Caki2 (cell line): ENCODE results near the gene DUSP1. TPM values are rescaled to one million over a fixed set of nuclear protein-coding genes. Genes with fewer than 3 reads are reported as not detected.
"Not testable (repeated sequence)": the region's sequence is repeated elsewhere in the genome, so short reads cannot be mapped to it uniquely, and the experiment has no call there.

Experiments used
- DNase-seq: peaks from one replicate; pipeline ENCODE4 v3.0.0-alpha.2; 2015; ENCODE audit warnings: low read depth
- in situ Hi-C: cut with HindIII; loops from 2 replicates; pipeline ENCODE4 v1.10.0; 2016; ENCODE audit warnings: low sequenced_read_pairs, low pct_unique_long_range_greater_than_20kb, mixed read lengths
- total RNA-seq: library from RNA; depleted of rRNA; stranded (reverse); fragments of >200 nt; shearing (Covaris generic); gene quantifications from 2 replicates; pipeline ENCODE4 v1.2.3, GENCODE V29; 2014; ENCODE audit warnings: low replicate concordance

Gene DUSP1
- total RNA-seq, 1 experiment from 2014 or later = 159 TPM

- in situ Hi-C loops = loop anchor here (25.0 kb wide), 1 partner anchor 127 kb away; no protein-coding TSS in a partner anchor
- DNase-seq = no peak
Measured at GRCh38 chr5:172785429-172786088, 14.6 kb upstream of the DUSP1 start.

DNA sequence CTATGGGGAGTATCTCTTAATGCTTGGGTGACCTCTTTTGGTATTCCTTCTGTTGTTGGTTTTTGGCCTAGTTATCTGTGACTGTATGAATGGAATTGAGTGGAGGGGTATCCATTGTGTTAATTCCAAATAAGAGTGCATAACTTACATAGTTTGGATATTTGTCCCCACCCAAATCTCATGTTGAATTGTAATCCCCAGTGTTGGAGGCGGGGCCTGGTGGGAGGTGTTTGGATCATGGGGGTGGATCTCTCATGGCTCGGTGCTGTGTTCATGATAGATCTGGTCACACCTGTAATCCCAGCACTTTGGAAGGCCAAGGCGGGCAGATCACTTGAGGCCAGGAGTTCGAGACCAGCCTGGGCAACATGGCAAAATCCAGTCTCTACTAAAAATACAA is 13.2 kb upstream of the DUSP1 start:
- in situ Hi-C loops = loop anchor here (25.0 kb wide), 1 partner anchor 128 kb away; no protein-coding TSS in a partner anchor

GRCh38 chr5:172783319-172783718 is 12.3 kb upstream of the DUSP1 start:
- in situ Hi-C loops = loop anchor here (25.0 kb wide), 1 partner anchor 129 kb away; no protein-coding TSS in a partner anchor
- not testable (repeated sequence) for DNase-seq

More for the DNA sequence above, 13.2 kb upstream of the DUSP1 start:
- DNase-seq = not testable (repeated sequence)

- peak; percentile 72 for DNase-seq
- in situ Hi-C loops = loop anchor here (25.0 kb wide), 1 partner anchor 130 kb away; no protein-coding TSS in a partner anchor
Measured at GRCh38 chr5:172782169-172783039, 11.4 kb upstream of the DUSP1 start.

- in situ Hi-C loops = loop anchor here (25.0 kb wide), 1 partner anchor 132 kb away; no protein-coding TSS in a partner anchor
- DNase-seq = no peak
Measured at GRCh38 chr5:172779691-172780341, 8.8 kb upstream of the DUSP1 start.

GRCh38 chr5:172777881-172778814 is 7.2 kb upstream of the DUSP1 start:
- in situ Hi-C loops = loop anchor here (25.0 kb wide), 1 partner anchor 134 kb away; no protein-coding TSS in a partner anchor
- peak; percentile 82 for DNase-seq

- no peak for DNase-seq
- in situ Hi-C loops = loop anchor here (25.0 kb wide), 1 partner anchor 136 kb away; no protein-coding TSS in a partner anchor
Measured at GRCh38 chr5:172776235-172776594, 5.2 kb upstream of the DUSP1 start.

DNA sequence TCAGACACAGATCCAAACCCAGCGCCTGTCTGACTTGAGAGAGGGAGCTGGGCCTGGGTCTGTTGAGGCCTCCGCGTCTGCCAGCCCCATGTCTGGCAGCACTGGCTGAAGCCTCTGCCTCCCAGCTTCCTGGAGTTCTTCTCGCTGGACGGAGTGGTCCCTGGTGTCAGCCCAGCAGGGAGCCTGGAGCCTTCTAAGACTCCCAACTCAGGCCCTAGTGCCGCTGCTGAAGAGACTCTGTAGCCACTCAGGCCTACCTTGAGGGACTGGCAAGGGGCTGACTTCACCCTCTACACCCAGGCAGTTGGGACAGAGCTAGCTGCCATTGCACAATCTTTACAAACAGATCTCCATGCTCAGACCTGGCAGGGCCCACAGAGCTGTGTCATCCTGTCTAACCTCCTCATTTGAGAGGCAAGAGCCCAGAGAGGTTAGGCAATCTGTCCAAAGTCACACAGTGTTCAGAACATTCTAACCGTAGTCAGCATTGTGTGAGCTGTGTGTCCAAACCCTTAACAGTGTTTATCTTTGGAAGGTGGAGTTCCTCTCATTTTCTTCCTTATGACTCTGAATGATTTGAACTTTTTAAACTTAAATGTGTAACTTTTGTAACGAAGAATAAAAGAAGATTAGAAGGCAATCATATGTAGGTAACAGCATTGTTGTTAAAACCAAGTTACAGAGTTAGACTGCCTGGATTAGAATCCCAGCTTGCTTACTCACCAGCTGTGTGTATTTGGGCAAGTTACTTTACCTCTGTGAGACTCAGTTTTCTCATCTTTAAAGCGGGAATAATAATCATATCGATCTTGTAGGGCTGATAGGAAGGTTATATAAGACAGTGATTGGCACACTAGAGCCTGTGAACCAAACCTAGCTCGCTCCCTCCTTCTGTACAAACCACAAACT is 4.6 kb upstream of the DUSP1 start:
- in situ Hi-C loops = loop anchor here (25.0 kb wide), 1 partner anchor 137 kb away; no protein-coding TSS in a partner anchor
- DNase-seq = no peak

GRCh38 chr5:172774561-172775315 is 3.7 kb upstream of the DUSP1 start:
- DNase-seq = no peak
- in situ Hi-C loops = loop anchor here (25.0 kb wide), 1 partner anchor 138 kb away; no protein-coding TSS in a partner anchor

DNA sequence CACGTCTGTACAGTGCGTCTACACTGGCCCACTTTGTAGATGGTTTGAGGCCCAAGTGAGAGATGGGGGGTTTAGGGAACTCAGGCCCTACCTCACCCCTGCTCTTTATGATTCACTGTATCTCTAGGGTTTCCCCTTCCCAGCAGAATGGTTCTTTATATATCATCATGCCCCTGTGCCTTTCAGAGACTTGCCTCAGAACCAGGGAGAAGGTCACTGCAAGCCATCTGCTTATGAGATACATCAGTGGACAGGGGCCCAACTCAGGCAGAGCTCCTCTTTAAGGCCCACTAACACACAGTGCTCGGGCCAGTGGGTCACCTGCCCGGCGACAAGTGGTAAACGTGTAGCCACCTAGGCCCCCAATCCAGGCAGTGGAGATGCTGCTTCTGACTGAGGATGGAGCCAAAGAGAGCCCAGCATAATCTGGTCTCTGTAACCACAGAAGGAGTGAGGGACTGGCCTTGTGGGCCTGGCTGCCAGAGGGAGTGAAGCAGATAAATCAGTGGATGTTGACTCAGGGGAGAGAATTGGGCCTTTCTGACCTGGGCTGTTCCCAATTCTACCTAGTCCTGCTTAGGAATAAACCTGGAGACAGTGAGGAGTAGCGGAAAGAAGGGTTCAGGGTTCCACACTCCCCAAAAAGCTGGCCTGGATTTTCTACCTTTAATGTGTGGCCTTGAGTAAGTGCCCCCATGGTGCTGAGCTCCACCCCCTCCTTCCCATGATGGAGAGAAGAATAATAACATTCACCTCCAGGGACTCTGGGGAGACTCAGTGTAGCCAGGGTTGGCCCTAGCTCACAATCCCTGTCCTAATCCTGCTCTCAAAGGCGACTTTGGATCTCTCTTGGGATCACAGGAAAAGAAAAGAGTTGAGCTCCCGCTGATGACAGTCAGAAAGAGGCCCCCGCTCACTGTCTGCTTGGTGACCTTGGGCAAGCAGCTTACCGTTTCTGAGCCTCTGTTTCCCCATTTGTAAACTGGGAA is 2.8 kb upstream of the DUSP1 start:
- in situ Hi-C loops = no loop called here
- no peak for DNase-seq

GRCh38 chr5:172772112-172772906 is 1.3 kb upstream of the DUSP1 start:
- DNase-seq = peak; percentile 100
- in situ Hi-C loops = no loop called here

DNA sequence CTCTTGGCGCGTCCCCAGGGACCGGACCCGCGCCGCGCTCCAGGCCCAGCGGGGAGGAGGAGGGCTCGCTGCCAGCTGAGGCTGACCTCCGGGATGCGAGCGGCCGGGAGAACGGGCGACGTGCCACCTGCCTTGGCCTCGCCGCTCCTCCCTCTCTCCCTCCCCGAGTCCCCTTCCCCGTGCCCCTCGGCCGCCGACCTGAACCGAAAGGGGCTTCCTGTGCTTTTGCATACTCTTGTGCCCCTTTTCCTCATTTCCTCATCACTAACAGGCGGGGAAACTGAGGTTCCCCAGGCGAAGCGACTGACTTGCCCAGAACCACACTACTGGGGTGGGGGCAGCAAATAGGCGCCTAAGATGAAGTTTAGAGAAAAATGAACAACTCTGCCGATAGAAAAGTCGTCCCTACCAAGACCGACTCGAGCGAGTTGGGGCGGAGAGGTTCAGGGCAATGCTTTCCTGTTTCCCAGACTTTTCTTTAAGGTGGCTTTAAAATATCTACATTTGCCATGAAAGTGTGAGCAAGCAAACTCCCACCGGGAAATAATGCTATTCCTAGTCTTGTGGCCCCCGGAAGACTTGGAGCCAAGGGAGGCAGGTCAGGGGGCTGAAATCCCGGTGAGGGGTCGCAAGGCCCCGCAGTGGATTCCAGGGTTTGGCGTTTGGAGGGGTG is 580 bp upstream of the DUSP1 start:
- in situ Hi-C loops = no loop called here
- no peak for DNase-seq

DNA sequence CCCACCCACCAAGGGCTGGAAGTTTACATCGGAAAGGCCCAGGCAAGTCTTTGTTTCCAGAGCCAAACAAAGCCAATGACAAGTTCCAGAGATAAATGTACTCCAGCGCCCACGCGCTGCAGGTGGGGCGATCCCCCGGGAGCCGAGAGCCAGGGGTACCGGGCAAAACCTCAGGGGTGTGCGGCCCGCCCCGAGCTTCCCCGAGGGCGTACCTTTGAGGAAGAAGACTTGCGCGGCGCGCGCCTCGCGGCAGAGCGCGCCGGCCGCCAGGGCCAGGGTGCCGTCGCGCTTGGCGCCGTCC is 671 bp downstream of the DUSP1 start:
- no peak for DNase-seq

More for the DNA sequence above, 671 bp downstream of the DUSP1 start:
- in situ Hi-C loops = no loop called here
